Measurements from ENCODE around the gene THAP4.

- TF ChIP-seq POLR2AphosphoS5 (IDR thresholded peaks at IDR 0.05; ENCODE audit: low read depth, low read length) (no peak), POLR2A (IDR thresholded peaks at IDR 0.05; ENCODE audit: low read depth, low read length) (no peak), TAF1 (IDR thresholded peaks at IDR 0.05; ENCODE audit: low read depth, low read length) (no peak), SPI1 (IDR thresholded peaks at IDR 0.05; ENCODE audit: low read depth, low read length) (no peak), POU2F2 (IDR thresholded peaks at IDR 0.05; ENCODE audit: low read depth, low read length) (no peak)
Observed at GRCh38 chr2:241603686-241604085, 33.3 kb downstream of the THAP4 start.

All from GM12891 (cell line).